HG03280 (cell line): ENCODE results near the gene DPP10.

ENCODE experiments used
- ATAC-seq: cut with Tn5 transposase; IDR thresholded peaks from one replicate; pipeline ENCODE4 v1.9.1; 2021; ENCODE audit warnings: mild to moderate bottlenecking, moderate library complexity; ENCODE audit not compliant: unreplicated experiment

Gene DPP10

GRCh38 chr2:115201386-115201785 lies 758.9 kb downstream of the DPP10 start:
- ATAC-seq = no peak

DNA sequence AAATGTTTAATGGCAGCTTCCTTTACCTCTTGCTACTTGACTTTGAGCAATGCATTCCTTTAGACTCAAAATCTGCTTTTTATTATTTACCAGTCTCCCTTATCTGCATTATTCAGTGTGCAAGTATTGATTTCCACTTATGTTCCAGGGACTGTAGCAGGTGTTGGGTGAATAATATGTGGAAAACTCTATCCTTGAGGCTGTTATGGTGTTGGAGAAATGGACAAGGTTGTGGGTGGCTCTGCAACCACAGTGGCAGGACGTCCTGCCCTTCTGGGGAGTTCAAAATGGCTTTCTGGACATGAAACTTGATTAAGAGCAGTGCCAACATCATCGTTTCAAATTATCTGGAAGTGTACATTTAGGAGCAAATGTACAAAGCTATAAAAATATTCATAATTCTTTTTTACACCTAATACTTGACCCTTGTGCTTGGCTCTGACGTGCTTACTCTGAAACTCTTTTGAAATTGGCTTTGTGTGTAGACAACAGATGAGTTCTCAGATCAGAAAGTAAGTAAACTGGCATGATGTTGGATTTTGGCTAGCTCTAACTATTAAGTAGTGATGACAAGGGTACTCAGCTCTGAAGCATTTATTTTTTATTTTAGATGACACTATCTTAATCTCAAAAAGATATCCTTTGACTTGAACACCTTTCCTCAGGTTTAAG lies 766.2 kb downstream of the DPP10 start:
- no peak for ATAC-seq

DNA sequence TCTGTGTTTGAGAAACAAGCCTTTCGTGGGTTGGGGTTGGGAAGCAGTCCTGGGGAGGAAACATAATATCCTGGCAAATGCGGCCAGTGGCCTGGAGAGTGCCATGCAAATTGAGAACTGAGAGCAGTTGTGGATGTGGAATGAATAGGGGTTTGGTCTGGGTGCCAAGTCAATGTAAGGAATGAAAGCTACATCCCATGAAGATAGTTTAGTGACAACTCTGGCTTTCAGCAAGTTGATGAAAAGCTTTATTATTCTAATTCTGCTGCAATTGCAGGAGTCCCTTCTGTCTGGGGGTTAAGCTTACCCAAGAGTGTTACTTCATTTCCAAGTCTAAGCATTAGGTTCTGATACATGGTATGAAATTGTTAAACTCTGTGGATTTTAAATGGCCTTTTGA lies 771.6 kb downstream of the DPP10 start:
- no peak for ATAC-seq

DNA sequence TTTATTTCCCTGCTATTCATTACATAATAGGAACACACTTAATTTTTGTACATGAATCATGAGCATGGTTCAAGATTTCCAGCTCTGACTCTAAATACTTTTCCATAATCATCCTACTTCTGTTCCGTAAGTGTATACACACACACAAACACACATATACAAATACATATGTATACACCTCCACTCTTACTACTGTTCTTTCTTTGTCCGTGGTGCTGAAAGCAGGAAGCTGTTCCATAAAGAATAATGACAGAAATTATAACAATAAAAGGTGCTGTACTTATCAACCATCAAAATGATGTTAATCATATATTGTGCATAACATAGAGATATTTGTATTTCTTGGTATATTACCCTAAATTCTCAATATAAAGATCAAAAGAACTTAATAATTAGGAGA lies 776.9 kb downstream of the DPP10 start:
- ATAC-seq = no peak

GRCh38 chr2:115234186-115234585 lies 791.7 kb downstream of the DPP10 start:
- no peak for ATAC-seq

GRCh38 chr2:115234737-115235136 lies 792.3 kb downstream of the DPP10 start:
- no peak for ATAC-seq

GRCh38 chr2:115248066-115248465 lies 805.6 kb downstream of the DPP10 start:
- no peak for ATAC-seq

- ATAC-seq = no peak
Observed at GRCh38 chr2:115277366-115277765, 834.9 kb downstream of the DPP10 start.

GRCh38 chr2:115285416-115285815 lies 843.0 kb downstream of the DPP10 start:
- ATAC-seq = no peak

DNA sequence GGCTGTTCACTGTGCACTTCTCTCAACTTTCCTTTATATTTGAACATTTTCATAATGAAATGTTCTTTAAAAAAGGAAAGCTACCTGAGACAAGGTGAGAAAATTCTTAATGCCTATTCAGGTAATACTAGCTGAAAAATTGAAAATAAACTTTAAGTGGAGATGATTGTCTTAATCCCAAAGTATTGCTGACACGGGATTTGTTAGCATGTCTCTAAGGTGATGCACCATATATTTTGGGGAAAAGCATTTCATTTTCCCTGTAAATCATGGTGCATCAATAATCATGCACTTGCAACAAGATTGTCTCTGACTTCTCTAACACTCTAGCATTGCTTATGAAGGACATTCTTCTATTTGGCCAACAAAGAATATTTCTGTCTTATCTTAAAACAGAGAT lies 848.0 kb downstream of the DPP10 start:
- no peak for ATAC-seq

DNA sequence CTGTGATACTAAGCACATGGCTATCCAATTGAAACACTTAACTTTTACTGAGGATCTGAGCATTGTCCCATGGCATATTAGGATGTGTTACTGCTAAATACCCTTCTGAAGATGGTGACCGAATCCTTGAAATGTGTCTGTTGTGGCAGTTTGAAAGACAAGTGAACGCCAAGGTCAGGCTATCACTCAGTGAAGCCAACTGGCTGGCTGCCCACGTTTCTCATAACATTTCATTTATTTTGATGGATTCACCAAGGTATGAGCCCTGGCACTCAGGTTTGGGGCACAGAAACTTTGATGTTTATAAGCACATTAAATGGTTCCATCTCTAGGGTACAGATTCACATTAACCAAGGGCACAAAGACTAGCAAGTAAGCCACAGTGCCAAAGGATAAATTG lies 850.3 kb downstream of the DPP10 start:
- ATAC-seq = no peak

- ATAC-seq = no peak
Observed at GRCh38 chr2:115294999-115295398, 852.6 kb downstream of the DPP10 start.

DNA sequence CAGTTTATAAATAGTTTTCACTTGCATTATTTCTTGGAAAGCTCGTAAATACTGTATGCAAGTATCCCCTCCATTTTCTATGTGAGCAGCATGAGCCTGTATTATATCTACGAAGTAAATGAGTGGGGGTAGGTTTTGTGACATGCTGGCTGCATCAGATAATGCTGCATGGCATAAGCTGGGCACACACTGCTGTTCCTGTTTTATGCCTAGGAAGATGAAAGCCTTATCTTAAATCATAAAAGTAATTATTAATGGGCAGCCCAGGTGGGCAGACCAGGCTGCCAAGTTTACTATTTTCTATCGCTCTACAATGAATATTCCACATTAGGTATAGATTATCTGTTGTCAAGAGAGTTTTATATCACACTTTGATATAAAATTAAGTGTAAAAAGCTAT lies 854.6 kb downstream of the DPP10 start:
- no peak for ATAC-seq

DNA sequence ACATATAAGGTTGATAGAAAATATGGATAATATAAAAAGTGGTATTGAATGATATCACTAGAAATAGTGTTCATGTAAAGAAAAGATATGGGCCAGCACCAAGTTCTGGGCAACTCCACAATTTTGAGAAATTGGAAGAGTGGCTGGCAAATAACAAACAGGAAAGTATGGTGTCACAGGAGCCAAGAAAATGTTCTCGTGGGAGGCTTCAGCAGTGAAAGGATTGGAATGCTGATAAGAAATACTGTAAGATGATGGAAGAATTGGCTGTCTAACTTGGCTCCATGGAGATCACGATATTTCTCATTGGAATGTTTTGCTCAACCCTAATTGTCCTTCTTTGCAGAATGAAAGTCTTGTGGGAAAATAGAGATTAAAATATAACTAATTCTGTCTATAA lies 856.8 kb downstream of the DPP10 start:
- no peak for ATAC-seq

- no peak for ATAC-seq
Observed at GRCh38 chr2:115305712-115306111, 863.3 kb downstream of the DPP10 start.

DNA sequence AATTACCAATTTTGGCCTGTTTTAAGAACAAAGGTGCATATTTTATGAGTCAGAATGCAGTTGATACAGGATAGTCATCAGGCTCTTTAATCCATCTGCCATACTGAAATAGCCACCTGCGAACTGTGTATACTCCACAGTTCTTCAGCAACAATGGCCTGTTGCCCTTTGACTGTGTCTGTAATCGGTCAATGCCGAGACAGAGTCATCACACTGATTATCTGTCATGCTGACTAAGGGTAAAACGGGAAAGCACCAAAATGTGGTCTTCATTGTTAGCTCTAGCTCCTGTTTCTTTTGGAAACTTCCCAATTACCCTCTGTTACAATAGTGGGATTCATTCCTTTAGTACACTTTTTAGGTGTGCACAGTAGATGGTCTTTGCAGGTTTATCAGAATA lies 871.7 kb downstream of the DPP10 start:
- no peak for ATAC-seq

DNA sequence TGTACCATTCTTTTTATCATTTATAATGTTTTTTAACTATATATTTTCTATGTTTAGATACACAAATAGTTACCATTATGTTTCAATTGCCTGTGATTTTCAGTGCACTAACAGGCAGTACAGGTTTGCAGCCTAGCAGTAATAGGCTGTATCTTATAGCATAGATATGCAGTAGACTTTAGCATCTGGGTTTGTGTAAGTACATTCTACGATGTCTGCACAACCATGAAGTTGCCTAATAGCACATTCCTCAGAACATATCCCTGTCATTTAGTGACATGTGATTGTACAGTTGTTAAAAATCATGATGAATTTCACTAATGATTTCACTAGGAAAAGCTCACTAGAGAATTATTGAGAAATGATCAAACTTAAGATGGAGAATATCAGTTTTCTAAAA lies 884.6 kb downstream of the DPP10 start:
- no peak for ATAC-seq

GRCh38 chr2:115359550-115359949 lies 917.1 kb downstream of the DPP10 start:
- no peak for ATAC-seq

GRCh38 chr2:115364093-115364492 lies 921.7 kb downstream of the DPP10 start:
- no peak for ATAC-seq

DNA sequence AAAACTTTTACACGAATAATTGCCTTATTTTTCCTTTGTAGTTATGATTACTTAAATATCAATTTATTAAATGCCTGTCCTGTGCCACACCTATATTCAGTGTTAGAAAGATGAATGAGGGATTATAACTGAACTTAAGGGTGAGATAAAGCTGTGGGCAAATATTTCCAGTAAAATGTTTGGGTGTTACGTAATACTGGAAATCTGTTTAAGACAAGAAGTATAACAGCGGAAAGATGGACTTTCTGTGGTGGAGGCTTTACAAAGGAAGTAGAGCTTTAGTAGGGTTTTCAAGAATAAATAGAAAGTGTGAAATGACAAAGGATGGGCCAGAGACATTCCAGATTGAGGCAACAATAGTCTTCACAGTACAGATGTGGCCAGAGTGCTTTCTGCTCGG lies 927.0 kb downstream of the DPP10 start:
- ATAC-seq = no peak

DNA sequence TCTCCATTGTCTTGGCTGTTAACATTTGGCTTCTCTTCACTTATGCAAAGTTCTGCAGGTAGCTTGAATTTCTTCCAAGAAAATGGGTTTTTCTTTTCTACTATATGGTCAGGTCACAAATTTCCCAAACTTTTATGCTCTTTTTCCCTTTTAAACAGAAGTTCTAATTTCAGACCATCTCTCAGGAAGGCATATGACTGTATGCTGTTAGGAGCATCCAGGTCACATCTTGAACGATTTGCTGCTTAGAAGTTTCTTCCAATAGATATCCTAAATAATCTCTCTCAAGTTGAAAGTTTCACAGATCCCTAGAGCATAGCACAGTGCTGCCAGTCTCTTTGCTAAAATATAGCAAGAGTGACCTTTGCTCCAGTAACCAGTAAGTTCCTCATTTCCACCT lies 932.5 kb downstream of the DPP10 start:
- no peak for ATAC-seq

DNA sequence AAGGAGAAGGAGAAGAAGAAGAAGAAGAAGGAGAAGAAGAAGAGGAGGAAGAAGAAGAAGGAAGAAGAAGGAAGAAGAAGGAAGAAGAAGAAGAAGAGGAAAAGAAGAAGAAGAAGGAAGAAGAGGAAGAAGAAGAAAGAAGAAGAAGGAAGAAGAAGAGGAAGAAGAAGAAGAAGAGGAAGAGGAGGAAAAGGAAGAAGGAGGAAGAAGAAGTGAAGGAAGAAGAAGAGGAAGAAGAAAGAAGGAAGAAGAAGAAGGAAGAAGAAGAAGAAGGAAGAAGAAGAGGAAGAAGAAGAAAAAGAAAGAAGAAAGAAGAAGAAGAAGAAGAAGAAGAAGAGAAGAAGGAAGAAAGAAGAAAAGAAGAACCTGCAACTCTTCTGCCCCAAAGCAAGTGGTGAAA lies 942.0 kb downstream of the DPP10 start:
- ATAC-seq = no peak

DNA sequence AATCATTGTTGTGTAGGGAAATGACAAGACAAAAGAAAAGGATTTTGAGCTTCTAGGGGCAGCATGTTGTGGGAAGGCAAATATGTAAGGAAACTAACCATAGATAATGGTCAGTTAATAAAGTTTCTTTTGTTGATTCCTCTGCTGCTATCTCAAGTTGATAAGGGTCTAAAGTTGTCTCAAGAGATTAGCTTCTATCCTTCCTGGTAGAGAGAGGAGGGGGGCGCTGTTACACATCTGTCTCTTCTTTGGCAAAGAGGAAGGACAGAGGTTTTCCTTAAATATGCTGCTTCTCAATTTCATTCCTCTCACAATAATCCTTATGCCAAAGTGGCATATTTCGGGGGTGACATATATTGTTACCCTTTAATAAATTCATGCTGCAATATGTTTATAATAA lies 944.0 kb downstream of the DPP10 start:
- ATAC-seq = no peak
